Esophagus muscularis mucosa (tissue), 4 donors: ENCODE results near the gene SOBP. TPM values are rescaled to one million over a fixed set of nuclear protein-coding genes. Genes with fewer than 3 reads are reported as not detected.

Experiments
- DNase-seq: peaks from one replicate; pipeline ENCODE4 v3.0.0-alpha.2; 2017; ENCODE audit errors: extremely low spot score
- H3K27ac ChIP-seq, 4 donors: fragments of 200-600 bp; sonication (generic); replicated peaks in 1 of 4; 1 replicate in 3 of 4; 2 replicates in 1 of 4; pipeline ENCODE4 v1.5.1; 2016 to 2019; ENCODE audit warnings: mild to moderate bottlenecking in 1 of 4
- H3K27me3 ChIP-seq, 4 donors: fragments of 200-600 bp; sonication (generic); one replicate each; pipeline versions ENCODE4 v1.5.1 to v1.6.0; 2016 to 2019
- H3K36me3 ChIP-seq, 4 donors: fragments of 200-600 bp; sonication (generic); one replicate each; pipeline ENCODE4 v1.5.1; 2016 to 2019
- H3K4me1 ChIP-seq, 4 donors: fragments of 200-600 bp; sonication (generic); one replicate each; pipeline ENCODE4 v1.5.1; 2016 to 2019
- H3K4me3 ChIP-seq, 4 donors: fragments of 200-600 bp; sonication (generic); 1 replicate in 2 of 4; 2 replicates in 2 of 4; pipeline ENCODE4 v1.5.1; 2016 to 2019; ENCODE audit warnings: mild to moderate bottlenecking in 4 of 4, moderate library complexity in 1 of 4
- H3K9me3 ChIP-seq, 4 donors: fragments of 200-600 bp; sonication (generic); 1 replicate in 3 of 4; 2 replicates in 1 of 4; pipeline ENCODE4 v1.5.1; 2016 to 2019
- EP300 ChIP-seq: sonication (generic); formaldehyde crosslinking; IDR thresholded peaks from one replicate; pipeline ENCODE4 v1.6.1; 2017; ENCODE audit warnings: antibody characterized with exemption
- POLR2A ChIP-seq: fragments of 450-650 bp; IDR thresholded peaks from one replicate; pipeline ENCODE4 v1.6.1; 2017; ENCODE audit warnings: antibody characterized with exemption, moderate library complexity, mild to moderate bottlenecking, low read depth
- POLR2AphosphoS5 ChIP-seq, 2 donors: sonication (generic); formaldehyde crosslinking; IDR thresholded peaks; one replicate each; pipeline ENCODE4 v1.6.1; 2017; ENCODE audit warnings: antibody characterized with exemption in 2 of 2
- WGBS: methylation state at CpG from one replicate; pipeline ENCODE4 v1.1.5; 2018; 5-methylcytosine and 5-hydroxymethylcytosine counted together
- intact Hi-C: fragments of 100-400 bp; cut with DNase I; formaldehyde crosslinking; loops from one replicate; pipeline ENCODE4 v1.15.1; 2023
- total RNA-seq, 4 donors: library from RNA; depleted of rRNA; stranded (reverse); fragments of >200 nt; gene quantifications; one replicate each; pipeline versions ENCODE4 v1.1.0 to v1.2.1, GENCODE V29; 2016
- TF ChIP-seq, protein P1 (sequence below), 3 experiments: fragments of 200-600 bp in 2 of 3; fragments of 450-650 bp in 1 of 3; sonication (generic) in 2 of 3; IDR thresholded peaks; one replicate each; pipeline ENCODE4 v1.5.1; 2017 to 2019; ENCODE audit warnings: antibody characterized with exemption in 3 of 3, mild to moderate bottlenecking in 2 of 3, moderate library complexity in 1 of 3

SOBP gene
- total RNA-seq, 4 donors from 2014 or later = 18.6 to 44.1 (median 27.6) TPM

GRCh38 chr6:107532706-107533105 lies 42.8 kb downstream of the SOBP start:
- intact Hi-C loops = loop anchor here (5.0 kb wide), 1 partner anchor 40 kb away; the partner anchor contains the start of gene SOBP
- peak in 1 of 2 donors; percentile 10 for TF ChIP-seq POLR2AphosphoS5 (IDR thresholded peaks at IDR 0.05)
- no peak for TF ChIP-seq EP300
- TF ChIP-seq POLR2A = no peak
- DNase-seq = no peak
- WGBS = 58% methylated on average over 6 of the region's 6 CpGs
- peak overlapping the region; percentile 20 to 48 (median 32) for H3K27ac ChIP-seq
- peaks cover 6 to 83% (median 50%) of the 10 kb centered on the region in 4 donors for H3K4me1 ChIP-seq
- H3K9me3 ChIP-seq = no peaks in the 10 kb centered on the region
- H3K27me3 ChIP-seq = no peaks in the 10 kb centered on the region
- no peak overlapping the region for H3K4me3 ChIP-seq
- H3K36me3 ChIP-seq = no peaks in the 10 kb centered on the region

- Histone ChIP-seq H3K4me3 (no peak overlapping the region), H3K9me3 (no peaks in the 10 kb centered on the region), H3K27me3 (no peaks in the 10 kb centered on the region), H3K36me3 (no peaks in the 10 kb centered on the region), H3K27ac (peak overlapping the region; percentile 22 to 63 (median 45)), H3K4me1 (peaks cover 6 to 77% (median 50%) of the 10 kb centered on the region in 4 donors)
- 88% methylated on average over 11 of the region's 11 CpGs for WGBS
- intact Hi-C loops = loop anchor here (5.0 kb wide), 1 partner anchor 41 kb away; the partner anchor contains the start of gene SOBP
- DNase-seq = no peak
- TF ChIP-seq POLR2A (no peak), EP300 (no peak)
Measured at GRCh38 chr6:107533415-107534059, 43.6 kb downstream of the SOBP start.

- H3K9me3 ChIP-seq = no peaks in the 10 kb centered on the region
- DNase-seq = no peak
- H3K4me3 ChIP-seq = peak overlapping the region in 2 of 4 donors; percentile 17 to 18
- no peaks in the 10 kb centered on the region for H3K36me3 ChIP-seq
- peaks cover 6 to 66% (median 43%) of the 10 kb centered on the region in 4 donors for H3K4me1 ChIP-seq
- no peaks in the 10 kb centered on the region for H3K27me3 ChIP-seq
- intact Hi-C loops = loop anchor here (5.0 kb wide), 1 partner anchor 42 kb away; the partner anchor contains the start of gene SOBP
- TF ChIP-seq POLR2A = no peak
- no peak for TF ChIP-seq EP300
- TF ChIP-seq, protein P1, sequence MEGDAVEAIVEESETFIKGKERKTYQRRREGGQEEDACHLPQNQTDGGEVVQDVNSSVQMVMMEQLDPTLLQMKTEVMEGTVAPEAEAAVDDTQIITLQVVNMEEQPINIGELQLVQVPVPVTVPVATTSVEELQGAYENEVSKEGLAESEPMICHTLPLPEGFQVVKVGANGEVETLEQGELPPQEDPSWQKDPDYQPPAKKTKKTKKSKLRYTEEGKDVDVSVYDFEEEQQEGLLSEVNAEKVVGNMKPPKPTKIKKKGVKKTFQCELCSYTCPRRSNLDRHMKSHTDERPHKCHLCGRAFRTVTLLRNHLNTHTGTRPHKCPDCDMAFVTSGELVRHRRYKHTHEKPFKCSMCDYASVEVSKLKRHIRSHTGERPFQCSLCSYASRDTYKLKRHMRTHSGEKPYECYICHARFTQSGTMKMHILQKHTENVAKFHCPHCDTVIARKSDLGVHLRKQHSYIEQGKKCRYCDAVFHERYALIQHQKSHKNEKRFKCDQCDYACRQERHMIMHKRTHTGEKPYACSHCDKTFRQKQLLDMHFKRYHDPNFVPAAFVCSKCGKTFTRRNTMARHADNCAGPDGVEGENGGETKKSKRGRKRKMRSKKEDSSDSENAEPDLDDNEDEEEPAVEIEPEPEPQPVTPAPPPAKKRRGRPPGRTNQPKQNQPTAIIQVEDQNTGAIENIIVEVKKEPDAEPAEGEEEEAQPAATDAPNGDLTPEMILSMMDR (IDR thresholded peaks at IDR 0.05) = no peak
- WGBS = 41% methylated on average over 5 of the region's 5 CpGs
- H3K27ac ChIP-seq = peak overlapping the region; percentile 22 to 63 (median 42)
Measured at GRCh38 chr6:107534571-107535141, 44.7 kb downstream of the SOBP start.

DNA sequence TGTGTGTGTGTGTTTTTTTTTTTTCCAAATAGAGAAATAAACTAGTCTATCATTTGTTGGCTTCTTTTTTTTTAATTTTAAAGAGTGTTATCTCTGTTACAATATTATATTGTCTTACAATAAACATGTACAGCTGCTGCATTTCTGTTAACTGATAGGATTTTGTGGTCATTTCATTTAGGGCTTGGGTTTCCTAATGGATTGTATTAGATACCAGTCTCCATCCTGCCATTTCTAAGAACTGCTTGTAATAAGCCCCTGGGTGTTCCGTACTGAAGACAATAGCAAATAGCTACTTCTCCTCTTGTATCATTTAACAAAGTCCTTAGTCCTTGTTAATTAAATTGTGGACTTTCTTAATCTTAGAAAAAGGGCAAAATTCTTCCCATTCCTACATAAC lies 45.7 kb downstream of the SOBP start:
- no peak overlapping the region for H3K4me3 ChIP-seq
- H3K36me3 ChIP-seq = no peaks in the 10 kb centered on the region
- 88% methylated on average over 1 of the region's 1 CpG for WGBS
- no peaks in the 10 kb centered on the region for H3K9me3 ChIP-seq
- intact Hi-C loops = no loop called here
- TF ChIP-seq POLR2A (no peak), POLR2AphosphoS5 (IDR thresholded peaks at IDR 0.05) (no peak), EP300 (no peak)
- TF ChIP-seq, protein P1 (IDR thresholded peaks at IDR 0.05) = no peak
- H3K27ac ChIP-seq = no peak overlapping the region
- no peaks in the 10 kb centered on the region for H3K27me3 ChIP-seq
- peaks cover 6 to 71% (median 49%) of the 10 kb centered on the region in 4 donors for H3K4me1 ChIP-seq
- no peak for DNase-seq

GRCh38 chr6:107536180-107536961 lies 46.5 kb downstream of the SOBP start:
- WGBS = 66% methylated on average over 6 of the region's 6 CpGs
- no peak for DNase-seq
- H3K36me3 ChIP-seq = no peaks in the 10 kb centered on the region
- no peak overlapping the region for H3K27ac ChIP-seq
- intact Hi-C loops = no loop called here
- no peaks in the 10 kb centered on the region for H3K27me3 ChIP-seq
- no peak for TF ChIP-seq EP300
- TF ChIP-seq POLR2AphosphoS5 (IDR thresholded peaks at IDR 0.05) = no peak
- TF ChIP-seq, protein P1 (IDR thresholded peaks at IDR 0.05) = no peak
- no peak for TF ChIP-seq POLR2A
- no peaks in the 10 kb centered on the region for H3K9me3 ChIP-seq
- H3K4me1 ChIP-seq = peaks cover 6 to 73% (median 50%) of the 10 kb centered on the region in 4 donors
- no peak overlapping the region for H3K4me3 ChIP-seq
